Measurements from ENCODE around the gene TBCD.

GRCh38 chr17:82905130-82905529 lies 153.3 kb downstream of the TBCD start:
- no peak for TF ChIP-seq CTCF (IDR thresholded peaks at IDR 0.05; ENCODE audit: low read depth, low read length)
- TF ChIP-seq EZH2phosphoT487 (IDR thresholded peaks at IDR 0.05; ENCODE audit: low read depth): no peak

Data from OCI-LY3 (cell line).